Measurements from ENCODE around the gene FBXO42. TPM values are rescaled to one million over a fixed set of nuclear protein-coding genes. Genes with fewer than 3 reads are reported as not detected.

FBXO42 gene
- total and polyA plus RNA-seq, 2 of the 13 experiments (the other 11 are each of a cell fraction or from before 2014, with no cell fraction given): 7.6 to 17.5 TPM

- TF ChIP-seq ZUFSP (CRISPR knock-in tag; IDR thresholded peaks at IDR 0.05; ENCODE audit: borderline replicate concordance) (no peak), PRDM4 (CRISPR knock-in tag; IDR thresholded peaks at IDR 0.05; ENCODE audit: borderline replicate concordance) (no peak), NCOA2 (CRISPR knock-in tag; IDR thresholded peaks at IDR 0.05) (peak; percentile 31; the same call in 1 of the 2 replicates), HDAC1 (CRISPR knock-in tag; IDR thresholded peaks at IDR 0.05) (no peak; the same call in 1 of the 2 replicates), CREB1 (IDR thresholded peaks at IDR 0.05) (peak; percentile 64), CREB1 (CRISPR knock-in tag; IDR thresholded peaks at IDR 0.05) (peak; percentile 93), ZFP36L2 (CRISPR knock-in tag; IDR thresholded peaks at IDR 0.05) (no peak), ADNP (CRISPR knock-in tag; IDR thresholded peaks at IDR 0.05) (no peak), BRF2 (CRISPR knock-in tag; IDR thresholded peaks at IDR 0.05) (no peak), BATF2 (CRISPR knock-in tag; IDR thresholded peaks at IDR 0.05) (no peak), TCF7L2 (IDR thresholded peaks at IDR 0.05; ENCODE audit: low read depth, low read length) (no peak), EED (CRISPR knock-in tag; IDR thresholded peaks at IDR 0.05) (no peak), IRF2 (CRISPR knock-in tag; IDR thresholded peaks at IDR 0.05) (peak; percentile 86), RARA (CRISPR knock-in tag; IDR thresholded peaks at IDR 0.05) (no peak), KLF16 (CRISPR knock-in tag; IDR thresholded peaks at IDR 0.05) (no peak), ZNF501 (CRISPR knock-in tag; IDR thresholded peaks at IDR 0.05) (peak; percentile 81), ZNF547 (CRISPR knock-in tag; IDR thresholded peaks at IDR 0.05) (no peak), CREM (IDR thresholded peaks at IDR 0.05) (peak; percentile 89), CREM (CRISPR knock-in tag; IDR thresholded peaks at IDR 0.05) (no peak), ZSCAN20 (CRISPR knock-in tag; IDR thresholded peaks at IDR 0.05; ENCODE audit: borderline replicate concordance) (no peak), ZNF746 (CRISPR knock-in tag; IDR thresholded peaks at IDR 0.05) (no peak), PHF8 (CRISPR knock-in tag; IDR thresholded peaks at IDR 0.05) (no peak), ZNF513 (CRISPR knock-in tag; conservative IDR thresholded peaks at IDR 0.05) (no peak), PRPF4 (IDR thresholded peaks at IDR 0.05; ENCODE audit: low read depth, low read length, poor library complexity, severe bottlenecking) (no peak), NFE2L2 (IDR thresholded peaks at IDR 0.05; ENCODE audit: low read length) (no peak)
Observed at GRCh38 chr1:16366722-16367257, 14.5 kb upstream of the FBXO42 start, which contains the start of gene SZRD1 (continued).
